HUES64 (cell line): ENCODE measurements around the gene PIR.

Experiments used
- H3K27ac ChIP-seq: 2 replicates; pipeline ENCODE4 v1.7.0; 2013; ENCODE audit warnings: low read depth, low read length, inconsistent platforms
- H3K27me3 ChIP-seq: 2 replicates; pipeline ENCODE4 v1.6.1; 2013; ENCODE audit warnings: mild to moderate bottlenecking, low read length; ENCODE audit not compliant: insufficient read depth
- H3K36me3 ChIP-seq: 2 replicates; pipeline ENCODE4 v1.6.1; 2013; ENCODE audit warnings: mild to moderate bottlenecking, low read length; ENCODE audit not compliant: insufficient read depth
- H3K4me1 ChIP-seq: 2 replicates; pipeline ENCODE4 v1.6.1; 2013; ENCODE audit warnings: mild to moderate bottlenecking, low read length, moderate library complexity; ENCODE audit not compliant: insufficient read depth
- H3K4me3 ChIP-seq: 2 replicates; pipeline ENCODE4 v1.5.1; 2013; ENCODE audit warnings: mild to moderate bottlenecking, low read length, moderate library complexity
- H3K9ac ChIP-seq: 2 replicates; pipeline ENCODE4 v1.6.1; 2013; ENCODE audit warnings: mild to moderate bottlenecking, low read depth, low read length
- H3K9me3 ChIP-seq: 2 replicates; pipeline ENCODE4 v1.6.1; 2013; ENCODE audit warnings: low read depth, low read length; ENCODE audit not compliant: insufficient read depth
- WGBS: fragments of 150-250, 120-280 bp; methylation state at CpG from one replicate; pipeline ENCODE4 v1.1.7; 2013; ENCODE audit warnings: missing lambda C conversion rate; 5-methylcytosine and 5-hydroxymethylcytosine counted together

The PIR gene

DNA sequence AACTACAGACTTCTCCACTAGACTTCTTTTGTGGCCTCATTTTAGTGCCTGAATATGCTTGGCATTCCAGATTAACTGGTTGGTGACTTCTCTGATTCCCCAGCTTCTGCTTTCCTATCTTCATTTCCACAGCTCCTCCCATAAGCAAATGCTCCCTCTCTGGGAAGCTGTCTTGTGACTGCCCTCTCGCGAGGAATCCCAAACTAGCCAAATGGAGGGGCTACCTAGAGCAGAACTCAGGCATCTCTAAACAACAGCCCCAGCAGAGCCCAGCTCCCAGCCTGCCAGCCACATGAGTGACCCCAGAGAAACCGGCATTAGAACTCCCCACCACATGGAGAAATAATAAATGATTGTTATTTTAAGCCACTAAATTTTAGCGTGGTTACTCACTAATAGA is 101.3 kb downstream of the PIR start:
- Histone ChIP-seq H3K4me1 (peaks cover 3% of the 10 kb centered on the region; the same call in 1 of the 2 replicates), H3K27ac (no peak overlapping the region), H3K27me3 (no peaks in the 10 kb centered on the region), H3K9me3 (no peaks in the 10 kb centered on the region), H3K4me3 (no peak overlapping the region), H3K9ac (no peak overlapping the region), H3K36me3 (no peaks in the 10 kb centered on the region)
- WGBS, result 46% methylated on average over 2 of the region's 4 CpGs

GRCh38 chrX:15384304-15384703 is 108.8 kb downstream of the PIR start, which contains the start of gene VEGFD:
VEGFD (minus strand) TSS chrX:15384413; CDS start chrX:15383946, 467 bp downstream.
- Histone ChIP-seq H3K27ac (no peak within 1 kb of the TSS), H3K36me3 (no peaks in the 10 kb centered on the region), H3K9me3 (no peaks in the 10 kb centered on the region), H3K4me3 (no peak within 1 kb of the TSS), H3K27me3 (no peaks in the 10 kb centered on the region), H3K9ac (no peak within 1 kb of the TSS), H3K4me1 (no peaks in the 10 kb centered on the region)
- WGBS, result 63% methylated on average over 2 of the region's 2 CpGs

GRCh38 chrX:15382813-15383212 is 110.3 kb downstream of the PIR start:
- Histone ChIP-seq H3K27ac (no peak overlapping the region), H3K4me1 (no peaks in the 10 kb centered on the region), H3K36me3 (no peaks in the 10 kb centered on the region), H3K27me3 (no peaks in the 10 kb centered on the region), H3K4me3 (no peak overlapping the region), H3K9ac (no peak overlapping the region), H3K9me3 (no peaks in the 10 kb centered on the region)
- WGBS, result 87% methylated on average over 7 of the region's 8 CpGs

GRCh38 chrX:15376956-15377355 is 116.2 kb downstream of the PIR start:
- WGBS, result no CpG with 5 or more reads among the region's 1 CpG

GRCh38 chrX:15373976-15374375 is 119.2 kb downstream of the PIR start:
- no peak overlapping the region for H3K27ac ChIP-seq
- no peak overlapping the region for H3K4me3 ChIP-seq
- 80% methylated on average over 1 of the region's 3 CpGs for WGBS
- no peaks in the 10 kb centered on the region for H3K36me3 ChIP-seq
- H3K27me3 ChIP-seq, result no peaks in the 10 kb centered on the region
- H3K9ac ChIP-seq, result no peak overlapping the region
- H3K4me1 ChIP-seq, result no peaks in the 10 kb centered on the region
- no peaks in the 10 kb centered on the region for H3K9me3 ChIP-seq

More at GRCh38 chrX:15376956-15377355, 116.2 kb downstream of the PIR start:
- H3K4me3 ChIP-seq, result no peak overlapping the region
- H3K36me3 ChIP-seq, result no peaks in the 10 kb centered on the region
- no peak overlapping the region for H3K9ac ChIP-seq
- H3K27me3 ChIP-seq, result no peaks in the 10 kb centered on the region
- no peak overlapping the region for H3K27ac ChIP-seq
- no peaks in the 10 kb centered on the region for H3K4me1 ChIP-seq
- no peaks in the 10 kb centered on the region for H3K9me3 ChIP-seq

- Histone ChIP-seq H3K9ac (no peak overlapping the region), H3K9me3 (no peaks in the 10 kb centered on the region), H3K27ac (no peak overlapping the region), H3K4me3 (no peak overlapping the region), H3K27me3 (no peaks in the 10 kb centered on the region), H3K4me1 (no peaks in the 10 kb centered on the region), H3K36me3 (no peaks in the 10 kb centered on the region)
- 93% methylated on average over 9 of the region's 9 CpGs for WGBS
Measured at GRCh38 chrX:15366506-15367352, 126.4 kb downstream of the PIR start.

DNA sequence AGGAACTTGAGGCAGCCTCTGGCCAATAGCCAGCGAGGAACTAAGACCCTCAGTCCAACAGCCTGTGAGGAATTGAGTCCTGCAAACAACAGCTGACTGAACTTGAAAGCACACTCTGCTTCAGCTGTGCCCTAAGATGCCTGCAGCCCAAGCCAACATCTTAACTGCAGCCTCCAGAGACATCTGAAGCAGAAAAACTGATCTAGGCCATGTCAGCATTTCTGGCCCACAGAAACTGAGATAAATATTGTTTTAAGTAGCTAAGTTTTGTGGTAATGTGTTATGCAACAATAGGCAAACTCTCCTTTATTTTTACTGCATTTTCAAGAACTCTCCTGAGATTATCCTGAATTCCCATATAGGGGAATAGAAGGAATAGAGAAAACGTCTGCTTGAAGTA is 133.4 kb downstream of the PIR start:
- Histone ChIP-seq H3K9ac (no peak overlapping the region), H3K36me3 (no peaks in the 10 kb centered on the region), H3K4me1 (no peaks in the 10 kb centered on the region), H3K27me3 (no peaks in the 10 kb centered on the region), H3K4me3 (no peak overlapping the region), H3K9me3 (no peaks in the 10 kb centered on the region), H3K27ac (no peak overlapping the region)
- 97% methylated on average over 1 of the region's 2 CpGs for WGBS

DNA sequence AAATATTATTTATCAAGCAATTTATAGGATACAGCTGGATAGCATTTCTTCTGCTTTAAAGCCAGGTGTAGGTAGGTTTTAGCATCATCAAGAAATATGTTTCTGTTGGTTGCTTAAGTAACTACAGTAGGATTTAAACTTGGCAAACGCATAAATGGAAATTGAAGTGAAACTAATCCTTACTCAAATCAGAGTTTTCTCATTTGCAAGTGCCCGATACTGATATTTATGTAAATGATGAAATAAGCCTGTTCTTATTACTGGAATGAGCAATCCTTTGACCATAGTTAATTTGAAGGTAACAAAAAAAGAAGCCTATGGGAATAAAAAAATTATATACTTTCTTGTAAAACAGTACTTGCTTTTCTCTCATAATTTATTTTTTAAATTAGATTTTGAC is 134.6 kb downstream of the PIR start:
- no peak overlapping the region for H3K4me3 ChIP-seq
- H3K9ac ChIP-seq, result no peak overlapping the region
- H3K9me3 ChIP-seq, result no peaks in the 10 kb centered on the region
- H3K27me3 ChIP-seq, result no peaks in the 10 kb centered on the region
- H3K36me3 ChIP-seq, result no peaks in the 10 kb centered on the region
- no peaks in the 10 kb centered on the region for H3K4me1 ChIP-seq
- no CpG with 5 or more reads among the region's 2 CpGs for WGBS
- no peak overlapping the region for H3K27ac ChIP-seq

DNA sequence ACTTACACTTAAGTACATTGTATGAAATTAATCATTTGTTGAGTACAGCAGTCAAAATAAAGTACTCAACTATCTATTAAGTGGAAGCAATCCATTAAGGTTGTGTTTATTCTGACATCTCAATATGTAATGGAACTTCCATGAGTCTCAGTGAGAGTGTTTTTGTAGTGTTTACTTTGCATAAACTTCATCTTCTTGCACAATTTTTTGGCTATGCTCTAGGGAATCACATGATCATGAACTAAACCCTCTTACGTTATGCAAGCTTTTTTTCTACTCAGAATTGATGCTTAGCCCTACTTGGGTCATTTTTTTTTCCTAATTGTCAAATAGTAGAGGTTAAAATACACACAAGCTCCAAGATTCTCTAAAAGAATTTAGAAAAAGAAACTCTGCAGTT is 136.7 kb downstream of the PIR start:
- Histone ChIP-seq H3K9me3 (no peaks in the 10 kb centered on the region), H3K27ac (no peak overlapping the region), H3K4me3 (no peak overlapping the region), H3K4me1 (no peaks in the 10 kb centered on the region), H3K36me3 (no peaks in the 10 kb centered on the region), H3K9ac (no peak overlapping the region), H3K27me3 (no peaks in the 10 kb centered on the region)
- WGBS, result 78% methylated on average over 1 of the region's 1 CpG

DNA sequence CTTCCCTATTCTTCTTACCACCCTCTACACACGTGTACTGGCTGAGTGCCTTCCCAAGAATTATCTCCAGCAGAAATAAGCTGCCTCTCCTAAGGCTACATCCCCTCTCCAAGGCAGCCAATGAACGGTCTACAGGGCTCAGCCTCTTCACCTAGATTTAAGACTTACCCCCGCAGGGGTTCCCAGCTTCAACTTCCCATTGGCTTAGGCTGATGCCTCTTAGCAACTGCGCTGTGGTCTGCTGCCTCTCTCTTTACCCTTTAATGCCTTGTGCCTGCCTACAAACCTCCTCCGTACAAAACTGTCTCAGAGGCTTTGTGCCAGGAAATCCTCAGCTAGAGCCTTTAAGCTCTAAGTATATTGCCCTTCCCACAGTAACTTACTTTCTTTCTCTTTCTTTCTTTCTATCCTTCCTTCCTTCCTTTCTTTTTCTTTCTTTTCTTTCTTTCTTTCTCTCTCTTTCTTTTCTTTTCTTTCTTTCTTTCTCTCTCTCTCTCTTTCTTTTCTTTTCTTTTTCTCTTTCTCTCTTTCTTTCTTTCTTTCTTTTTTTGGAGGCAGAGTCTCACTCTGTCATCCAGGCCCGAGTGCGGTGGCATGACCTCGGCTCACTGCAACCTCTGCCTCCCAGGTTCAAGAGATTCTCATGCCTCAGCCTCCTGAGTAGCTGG is 142.7 kb downstream of the PIR start:
- H3K27me3 ChIP-seq, result peaks cover 3% of the 10 kb centered on the region; the same call in 1 of the 2 replicates
- no peak overlapping the region for H3K27ac ChIP-seq
- no peaks in the 10 kb centered on the region for H3K4me1 ChIP-seq
- H3K9me3 ChIP-seq, result no peaks in the 10 kb centered on the region
- H3K4me3 ChIP-seq, result no peak overlapping the region
- H3K9ac ChIP-seq, result no peak overlapping the region
- 72% methylated on average over 8 of the region's 8 CpGs for WGBS
- H3K36me3 ChIP-seq, result no peaks in the 10 kb centered on the region

DNA sequence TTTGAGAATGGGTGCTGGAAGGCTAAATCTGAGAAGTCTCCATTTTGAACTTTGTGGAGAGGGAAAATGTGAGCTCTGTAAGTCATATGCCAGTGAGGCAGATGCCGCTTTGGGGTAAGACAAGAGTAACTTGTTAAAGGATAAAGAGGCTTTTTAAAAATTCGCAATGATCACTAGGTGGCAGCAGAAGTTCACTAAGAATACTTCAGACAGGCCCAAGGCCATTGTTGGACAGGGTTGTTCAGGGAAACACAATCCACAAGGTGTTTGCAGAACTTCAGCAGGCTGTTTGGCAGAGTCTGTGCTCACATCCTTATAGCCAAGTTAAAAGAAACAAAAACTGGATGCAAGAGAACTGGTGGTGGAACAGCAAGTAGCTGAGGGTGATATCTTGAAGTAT is 144.1 kb downstream of the PIR start:
- H3K27me3 ChIP-seq, result peaks cover 8% of the 10 kb centered on the region
- 26% methylated on average over 2 of the region's 2 CpGs for WGBS
- H3K4me3 ChIP-seq, result no peak overlapping the region
- H3K36me3 ChIP-seq, result no peaks in the 10 kb centered on the region
- H3K9ac ChIP-seq, result no peak overlapping the region
- H3K9me3 ChIP-seq, result no peaks in the 10 kb centered on the region
- H3K4me1 ChIP-seq, result no peaks in the 10 kb centered on the region
- no peak overlapping the region for H3K27ac ChIP-seq
